COR-L47 (cell line): ENCODE measurements around the gene SRSF4.
"Not testable (repeated sequence)": the region's sequence is repeated elsewhere in the genome, so short reads cannot be mapped to it uniquely, and the experiment has no call there.

Experiments used
- DNase-seq: peaks from one replicate; lab custom pipeline; 2025; lab: John Stamatoyannopoulos, UW

SRSF4 gene

GRCh38 chr1:29124366-29125236 is 57.1 kb downstream of the SRSF4 start:
- DNase-seq: peak; percentile 35

GRCh38 chr1:29123887-29124365 is 57.8 kb downstream of the SRSF4 start, which contains the start of gene TMEM200B:
Gene TMEM200B (minus strand): TSS chr1:29123903. CDS start chr1:29121828, 2,075 bp downstream.
- DNase-seq: no peak

GRCh38 chr1:29123053-29123886 is 58.4 kb downstream of the SRSF4 start:
- no peak for DNase-seq

- DNase-seq: no peak
These were observed 59.0 kb downstream of the SRSF4 start for GRCh38 chr1:29122682-29123052.

- peak; percentile 39 for DNase-seq
These were observed 59.6 kb downstream of the SRSF4 start for GRCh38 chr1:29121936-29122681.

- DNase-seq: peak; percentile 38
These were observed 60.2 kb downstream of the SRSF4 start for GRCh38 chr1:29121516-29121935.

GRCh38 chr1:29120947-29121485 is 60.7 kb downstream of the SRSF4 start:
- DNase-seq: peak; percentile 55

- DNase-seq: no peak
These were observed 61.3 kb downstream of the SRSF4 start for GRCh38 chr1:29120367-29120766.

GRCh38 chr1:29119121-29119929 is 62.4 kb downstream of the SRSF4 start:
- DNase-seq: no peak

- no peak for DNase-seq
These were observed 64.3 kb downstream of the SRSF4 start for GRCh38 chr1:29117381-29117780.

- DNase-seq: no peak
These were observed 67.0 kb downstream of the SRSF4 start for GRCh38 chr1:29114654-29115053.

GRCh38 chr1:29113413-29114117 is 68.1 kb downstream of the SRSF4 start:
- DNase-seq: no peak

- DNase-seq: no peak
These were observed 68.8 kb downstream of the SRSF4 start for GRCh38 chr1:29112705-29113412.

- DNase-seq: not testable (repeated sequence)
These were observed 73.7 kb downstream of the SRSF4 start for GRCh38 chr1:29108041-29108440.

- DNase-seq: no peak
These were observed 75.9 kb downstream of the SRSF4 start for GRCh38 chr1:29105822-29106221.

- DNase-seq: no peak
These were observed 81.2 kb downstream of the SRSF4 start for GRCh38 chr1:29100487-29100886.

GRCh38 chr1:29099286-29099685 is 82.4 kb downstream of the SRSF4 start:
- DNase-seq: no peak
